GM18502 (cell line): ENCODE data around the gene EN1.

Experiments used
- ATAC-seq: cut with Tn5 transposase; IDR thresholded peaks from one replicate; pipeline ENCODE4 v1.9.1; 2021; ENCODE audit warnings: mild to moderate bottlenecking; ENCODE audit not compliant: unreplicated experiment, poor library complexity

The EN1 gene

GRCh38 chr2:118830118-118830517 lies 17.3 kb downstream of the EN1 start:
- no peak for ATAC-seq

- ATAC-seq: no peak
Observed at GRCh38 chr2:118826093-118826492, 21.4 kb downstream of the EN1 start.

- ATAC-seq: no peak
Observed at GRCh38 chr2:118823633-118824032, 23.8 kb downstream of the EN1 start.

GRCh38 chr2:118822572-118822971 lies 24.9 kb downstream of the EN1 start:
- no peak for ATAC-seq

GRCh38 chr2:118822015-118822414 lies 25.4 kb downstream of the EN1 start:
- no peak for ATAC-seq

- no peak for ATAC-seq
Observed at GRCh38 chr2:118817469-118817868, 30.0 kb downstream of the EN1 start.

- ATAC-seq: no peak
Observed at GRCh38 chr2:118816669-118817068, 30.8 kb downstream of the EN1 start.

- no peak for ATAC-seq
Observed at GRCh38 chr2:118815731-118816130, 31.7 kb downstream of the EN1 start.

GRCh38 chr2:118815314-118815713 lies 32.1 kb downstream of the EN1 start:
- no peak for ATAC-seq

- no peak for ATAC-seq
Observed at GRCh38 chr2:118814368-118814767, 33.1 kb downstream of the EN1 start.

- ATAC-seq: no peak
Observed at GRCh38 chr2:118813601-118814339, 33.7 kb downstream of the EN1 start.

- no peak for ATAC-seq
Observed at GRCh38 chr2:118813111-118813510, 34.3 kb downstream of the EN1 start.

- no peak for ATAC-seq
Observed at GRCh38 chr2:118812552-118812951, 34.9 kb downstream of the EN1 start.

- no peak for ATAC-seq
Observed at GRCh38 chr2:118811514-118812115, 35.8 kb downstream of the EN1 start.

GRCh38 chr2:118810766-118811165 lies 36.7 kb downstream of the EN1 start:
- no peak for ATAC-seq

GRCh38 chr2:118808429-118808809 lies 39.0 kb downstream of the EN1 start:
- ATAC-seq: no peak

GRCh38 chr2:118807668-118808428 lies 39.6 kb downstream of the EN1 start:
- no peak for ATAC-seq

GRCh38 chr2:118806797-118807667 lies 40.4 kb downstream of the EN1 start:
- no peak for ATAC-seq

- no peak for ATAC-seq
Observed at GRCh38 chr2:118805064-118805690, 42.3 kb downstream of the EN1 start.

GRCh38 chr2:118803012-118803411 lies 44.4 kb downstream of the EN1 start:
- no peak for ATAC-seq
